CD4-positive, CD25-positive, alpha-beta regulatory T cell (primary cell): ENCODE results near the gene TPTE2. TPM values are rescaled to one million over a fixed set of nuclear protein-coding genes. Genes with fewer than 3 reads are reported as not detected.
"Not testable (repeated sequence)": the region's sequence is repeated elsewhere in the genome, so short reads cannot be mapped to it uniquely, and the experiment has no call there.

ENCODE experiments used
- ATAC-seq, 2 donors: fragments of 150-1000 bp; cut with Tn5 transposase; one replicate each; pipeline ENCODE4 v1.10.0; 2021; ENCODE audit warnings: low read depth in 2 of 2, moderate number of reproducible peaks in 2 of 2, moderate library complexity in 1 of 2
- DNase-seq, 3 donors: peaks; one replicate each; pipeline versions ENCODE4 v3.0.0 to v3.0.0-alpha.2; 2012 to 2022; ENCODE audit warnings: mixed read lengths in 1 of 3
- H3K27ac ChIP-seq: one replicate; pipeline ENCODE4 v1.7.0; 2013; ENCODE audit warnings: mild to moderate bottlenecking, low read length; ENCODE audit not compliant: insufficient read depth, poor library complexity, severe bottlenecking
- H3K27me3 ChIP-seq: one replicate; pipeline ENCODE4 v1.7.0; 2013; ENCODE audit warnings: low read length; ENCODE audit not compliant: control insufficient read depth, insufficient read depth
- H3K36me3 ChIP-seq: one replicate; pipeline ENCODE4 v1.7.0; 2013; ENCODE audit warnings: mild to moderate bottlenecking, low read length, moderate library complexity; ENCODE audit not compliant: control insufficient read depth, insufficient read depth
- H3K4me1 ChIP-seq: 2 replicates; pipeline ENCODE4 v1.7.0; 2013; ENCODE audit warnings: mild to moderate bottlenecking, low read length; ENCODE audit not compliant: insufficient read depth, control insufficient read depth, poor library complexity, severe bottlenecking
- H3K4me3 ChIP-seq: one replicate; pipeline ENCODE4 v1.7.0; 2013; ENCODE audit warnings: low read depth, mild to moderate bottlenecking, low read length, moderate library complexity
- H3K9me3 ChIP-seq, 2 experiments: 1 replicate in 1 of 2; 2 replicates in 1 of 2; pipeline ENCODE4 v1.7.0; 2013; ENCODE audit warnings: low read length in 2 of 2, mild to moderate bottlenecking in 1 of 2, moderate library complexity in 1 of 2; ENCODE audit not compliant: control insufficient read depth in 2 of 2
- H3K27ac Mint-ChIP-seq, 3 donors: one replicate each; pipeline ENCODE4 v1.8.0; 2020 to 2022; ENCODE audit warnings: mild to moderate bottlenecking in 3 of 3, mixed read lengths in 3 of 3, moderate library complexity in 2 of 3
- H3K27me3 Mint-ChIP-seq: one replicate; pipeline ENCODE4 v1.8.0; 2022; ENCODE audit warnings: mild to moderate bottlenecking, mixed read lengths
- H3K36me3 Mint-ChIP-seq: one replicate; pipeline ENCODE4 v1.8.0; 2020; ENCODE audit warnings: mixed read lengths
- H3K4me1 Mint-ChIP-seq, 4 donors: one replicate each; pipeline ENCODE4 v1.8.0; 2020 to 2022; ENCODE audit warnings: mixed read lengths in 4 of 4, mild to moderate bottlenecking in 1 of 4
- H3K4me3 Mint-ChIP-seq, 4 donors: one replicate each; pipeline ENCODE4 v1.8.0; 2020 to 2022; ENCODE audit warnings: mild to moderate bottlenecking in 4 of 4, mixed read lengths in 4 of 4, moderate library complexity in 3 of 4
- H3K9me3 Mint-ChIP-seq, 7 donors: one replicate each; pipeline ENCODE4 v1.8.0; 2020 to 2022; ENCODE audit warnings: mixed read lengths in 7 of 7, mild to moderate bottlenecking in 3 of 7, moderate library complexity in 2 of 7
- polyA plus RNA-seq, 4 donors: library from polyadenylated mRNA; unstranded; fragments of 300-500 nt; fragmentation: Illumina TruSeq; gene quantifications; one replicate each; pipeline ENCODE4 v1.2.3, GENCODE V29; 2021
- total RNA-seq: library from RNA; stranded (reverse); gene quantifications from one replicate; pipeline ENCODE4 v1.2.3, GENCODE V29; 2022

Gene TPTE2
- total and polyA plus RNA-seq, 5 donors from 2014 or later = not detected

DNA sequence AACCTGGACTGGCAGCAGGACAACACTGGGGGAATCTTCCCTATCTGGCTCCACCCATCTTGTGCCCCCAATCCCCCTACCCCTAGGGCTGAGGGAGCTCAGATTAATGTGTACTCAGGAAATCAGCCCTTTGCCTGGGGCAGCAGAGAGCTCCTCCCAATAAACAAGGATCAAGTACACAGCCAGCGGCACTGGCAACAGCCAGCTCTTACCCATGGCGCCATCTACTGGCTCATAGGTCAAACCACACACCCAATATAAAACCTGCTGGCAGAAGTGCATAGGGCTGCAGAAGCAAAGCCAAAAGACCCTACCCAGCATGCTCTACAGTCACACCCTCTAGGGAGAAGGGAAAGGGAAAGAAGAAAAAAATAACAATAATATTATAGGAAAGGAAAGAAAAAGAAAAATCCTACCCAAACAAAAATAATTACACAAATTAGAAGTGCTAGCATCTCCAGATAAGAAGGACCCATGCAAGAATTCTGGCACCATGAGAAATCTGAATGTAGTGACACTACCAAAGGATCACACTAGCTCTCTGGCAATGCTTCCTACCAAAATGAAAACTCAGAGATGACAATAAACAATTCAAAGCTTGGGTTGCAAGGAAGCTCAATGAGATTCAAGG is 122.2 kb downstream of the TPTE2 start:
- not testable (repeated sequence) for H3K27me3 ChIP-seq, H3K9me3 Mint-ChIP-seq, H3K27ac Mint-ChIP-seq, H3K4me3 Mint-ChIP-seq, H3K4me1 Mint-ChIP-seq, ATAC-seq, H3K9me3 ChIP-seq, H3K27me3 Mint-ChIP-seq, H3K4me3 ChIP-seq, H3K36me3 ChIP-seq, H3K36me3 Mint-ChIP-seq, H3K4me1 ChIP-seq, H3K27ac ChIP-seq
- DNase-seq = peak in 1 of 3 donors; percentile 8

- peak overlapping the region in 1 of 4 donors; percentile 71 for H3K4me3 Mint-ChIP-seq
- H3K4me1 ChIP-seq, DNase-seq, ATAC-seq, H3K27me3 Mint-ChIP-seq, H3K36me3 Mint-ChIP-seq, H3K4me3 ChIP-seq, H3K27ac Mint-ChIP-seq, H3K4me1 Mint-ChIP-seq, H3K9me3 Mint-ChIP-seq, H3K9me3 ChIP-seq, H3K27ac ChIP-seq, H3K27me3 ChIP-seq, H3K36me3 ChIP-seq: not testable (repeated sequence)
Observed at GRCh38 chr13:19437780-19438179, 123.6 kb downstream of the TPTE2 start.

- not testable (repeated sequence) for H3K27ac ChIP-seq, H3K4me1 ChIP-seq, DNase-seq, H3K4me1 Mint-ChIP-seq, H3K36me3 Mint-ChIP-seq, H3K4me3 ChIP-seq, H3K9me3 ChIP-seq, H3K36me3 ChIP-seq, ATAC-seq, H3K27me3 ChIP-seq, H3K9me3 Mint-ChIP-seq, H3K27me3 Mint-ChIP-seq, H3K4me3 Mint-ChIP-seq, H3K27ac Mint-ChIP-seq
Observed at GRCh38 chr13:19422236-19422635, 139.1 kb downstream of the TPTE2 start.

DNA sequence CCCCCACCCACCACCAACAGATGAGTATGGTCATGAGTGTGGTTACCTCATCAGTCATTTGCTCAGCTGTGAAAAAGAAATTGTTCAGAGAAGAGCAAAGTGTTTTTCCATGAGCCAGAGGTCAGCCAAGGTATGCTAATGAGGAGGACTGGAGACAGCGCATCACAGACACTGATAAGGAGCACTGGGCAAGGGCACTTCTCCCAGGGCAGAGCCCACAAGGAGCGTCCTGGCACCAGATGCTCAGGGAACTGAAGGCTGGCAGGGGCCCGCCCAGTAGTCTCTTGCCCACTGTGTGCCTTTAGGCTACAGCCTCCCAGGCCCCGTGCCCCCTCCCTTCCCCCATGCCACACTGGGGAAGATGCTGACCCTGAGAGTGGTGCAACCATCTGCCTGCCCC is 148.8 kb downstream of the TPTE2 start:
- H3K4me3 Mint-ChIP-seq, ATAC-seq, H3K4me1 ChIP-seq, H3K27me3 ChIP-seq, H3K36me3 ChIP-seq, DNase-seq, H3K27ac ChIP-seq, H3K36me3 Mint-ChIP-seq, H3K9me3 ChIP-seq, H3K27ac Mint-ChIP-seq, H3K4me3 ChIP-seq, H3K4me1 Mint-ChIP-seq, H3K27me3 Mint-ChIP-seq: not testable (repeated sequence)
- peaks cover 3 to 26% (median 11%) of the 10 kb centered on the region in 7 donors for H3K9me3 Mint-ChIP-seq

GRCh38 chr13:19382746-19383511 is 178.4 kb downstream of the TPTE2 start:
- not testable (repeated sequence) for H3K27ac Mint-ChIP-seq, H3K36me3 Mint-ChIP-seq, H3K4me1 ChIP-seq, H3K4me3 ChIP-seq, DNase-seq, H3K9me3 Mint-ChIP-seq, H3K27me3 Mint-ChIP-seq, ATAC-seq, H3K9me3 ChIP-seq, H3K4me3 Mint-ChIP-seq, H3K36me3 ChIP-seq, H3K4me1 Mint-ChIP-seq, H3K27me3 ChIP-seq, H3K27ac ChIP-seq

GRCh38 chr13:19382111-19382510 is 179.2 kb downstream of the TPTE2 start:
- H3K9me3 ChIP-seq = no peaks in the 10 kb centered on the region
- ATAC-seq (no peak), DNase-seq (no peak)
- Mint-ChIP-seq H3K27ac (no peak overlapping the region), H3K36me3 (no peaks in the 10 kb centered on the region), H3K27me3 (no peaks in the 10 kb centered on the region), H3K9me3 (peaks cover 0 to 5% (median 1%) of the 10 kb centered on the region in 7 donors), H3K4me1 (no peaks in the 10 kb centered on the region), H3K4me3 (no peak overlapping the region)
- H3K4me1 ChIP-seq = no peaks in the 10 kb centered on the region
- H3K27me3 ChIP-seq = no peaks in the 10 kb centered on the region
- no peaks in the 10 kb centered on the region for H3K36me3 ChIP-seq
- H3K4me3 ChIP-seq = no peak overlapping the region
- H3K27ac ChIP-seq = no peak overlapping the region

Other genes with a start within 250 kb of the TPTE2 start
- gene MPHOSPH8, start 72.1 kb upstream of the TPTE2 start, total RNA-seq = 74.2 TPM
- gene MPHOSPH8, start 72.1 kb upstream of the TPTE2 start, polyA plus RNA-seq = 10 to 100 TPM in 3 of 4 donors, 1 to 10 TPM in 1; 9.8 to 13.9 (median 12.5) TPM
- gene PSPC1, start 221.4 kb upstream of the TPTE2 start, total RNA-seq = 107 TPM
- 10 to 100 TPM; 24.4 to 36.0 (median 29.9) TPM for gene PSPC1, start 221.4 kb upstream of the TPTE2 start, polyA plus RNA-seq